Measurements from ENCODE around the gene ICAM1.

The ICAM1 gene

DNA sequence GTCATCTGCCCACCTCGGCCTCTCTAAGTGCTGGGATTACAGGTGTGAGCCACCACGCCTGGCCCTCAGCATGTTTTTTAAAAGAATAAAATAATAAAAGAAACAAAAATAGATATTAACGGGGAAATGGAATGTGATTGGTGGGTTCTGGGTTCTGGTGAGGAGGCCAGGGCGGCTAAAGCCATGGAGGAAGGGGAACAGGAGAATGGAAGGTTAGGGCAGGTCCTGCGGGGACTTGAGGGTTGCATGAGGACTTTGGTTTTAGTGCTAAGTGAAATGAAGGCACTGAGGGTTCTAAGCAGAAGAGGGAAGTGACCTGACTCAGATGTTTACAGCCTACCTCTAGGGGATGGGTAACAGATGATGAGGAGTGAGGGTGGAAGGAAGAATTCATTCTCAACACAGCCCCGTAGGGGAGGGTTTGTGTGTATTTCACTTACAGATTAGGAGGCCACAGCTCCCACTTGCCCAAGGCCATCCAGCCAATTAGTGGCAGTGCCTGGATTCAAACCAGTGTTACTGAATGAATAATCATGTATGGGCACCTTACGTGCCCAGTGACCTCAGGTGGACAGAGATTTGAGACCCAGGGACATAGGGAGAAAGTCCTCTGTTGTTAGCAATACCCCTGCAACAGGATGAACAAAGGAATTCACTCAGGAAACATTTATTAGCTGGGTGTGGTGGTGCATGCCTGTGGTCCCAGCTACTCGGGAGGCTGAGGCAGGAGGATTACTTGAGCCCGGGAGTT, 25.6 kb upstream of the ICAM1 start:
- no peak for DNase-seq

DNA sequence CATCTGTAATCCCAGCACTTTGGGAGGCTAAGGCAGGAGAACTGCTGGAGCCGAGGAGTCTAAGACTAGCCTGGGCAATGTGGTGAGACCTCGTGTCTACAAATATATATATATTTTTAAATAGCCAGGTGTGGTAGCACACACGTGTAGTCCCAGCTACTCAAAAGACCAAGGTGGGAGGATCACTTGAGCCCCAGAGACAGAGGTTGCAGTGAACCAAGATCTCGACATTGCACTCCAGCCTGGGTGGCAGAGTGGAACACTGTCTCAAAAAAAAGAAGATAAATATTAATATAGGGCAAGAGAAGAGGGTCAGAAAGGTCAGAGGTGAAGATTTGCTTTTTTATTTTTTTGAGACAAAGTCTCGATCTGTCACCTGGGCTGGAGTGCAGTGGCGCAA, 24.4 kb upstream of the ICAM1 start:
- no peak for DNase-seq

GRCh38 chr19:10251792-10252694, 18.9 kb upstream of the ICAM1 start, which contains the start of gene MRPL4:
Gene MRPL4 (plus strand): TSS chr19:10252214. CDS start chr19:10252254, 40 bp downstream.
- DNase-seq: peak; percentile 94 to 99

- no peak for DNase-seq
Observed at GRCh38 chr19:10252707-10253106, 18.2 kb upstream of the ICAM1 start.

- no peak for DNase-seq
Observed at GRCh38 chr19:10254244-10254643, 16.7 kb upstream of the ICAM1 start.

DNA sequence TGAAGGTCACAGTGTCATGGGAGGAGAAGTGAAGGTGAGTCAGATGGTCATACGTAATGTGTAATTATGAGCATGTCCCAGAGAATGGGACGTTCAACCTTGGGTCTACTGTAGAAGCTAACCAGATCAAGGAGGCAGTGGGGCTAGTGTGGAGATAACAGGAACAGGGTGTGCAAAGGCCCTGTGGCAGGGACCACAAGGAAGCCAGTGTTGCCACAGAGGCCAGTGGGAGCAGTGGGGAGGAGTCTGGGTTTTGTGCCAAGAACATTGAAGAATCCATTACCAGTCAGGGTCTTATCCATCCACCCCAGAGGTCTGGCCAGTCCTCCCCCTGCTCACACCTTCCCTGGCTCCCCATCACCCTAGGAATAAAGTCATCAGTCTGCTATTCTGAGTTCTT, 15.6 kb upstream of the ICAM1 start:
- no peak for DNase-seq

DNA sequence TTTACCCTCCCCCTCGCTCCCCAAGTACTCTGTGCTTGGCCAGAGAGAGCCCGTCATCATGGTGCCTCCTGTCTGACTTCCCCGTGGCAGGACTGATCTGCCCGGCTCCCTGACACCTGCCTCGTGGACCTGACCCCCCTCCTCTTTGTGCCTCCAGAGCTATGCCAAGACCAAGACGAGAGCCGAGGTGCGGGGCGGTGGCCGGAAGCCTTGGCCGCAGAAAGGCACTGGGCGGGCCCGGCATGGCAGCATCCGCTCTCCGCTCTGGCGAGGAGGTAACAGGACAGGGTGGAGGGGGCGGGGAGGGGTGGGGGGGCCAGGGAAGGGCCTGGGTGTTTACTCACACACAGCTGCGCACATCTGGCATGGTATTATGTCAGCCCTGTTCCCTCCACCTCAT, 14.4 kb upstream of the ICAM1 start:
- no peak for DNase-seq

- DNase-seq: no peak
Observed at GRCh38 chr19:10256970-10257615, 13.8 kb upstream of the ICAM1 start.

DNA sequence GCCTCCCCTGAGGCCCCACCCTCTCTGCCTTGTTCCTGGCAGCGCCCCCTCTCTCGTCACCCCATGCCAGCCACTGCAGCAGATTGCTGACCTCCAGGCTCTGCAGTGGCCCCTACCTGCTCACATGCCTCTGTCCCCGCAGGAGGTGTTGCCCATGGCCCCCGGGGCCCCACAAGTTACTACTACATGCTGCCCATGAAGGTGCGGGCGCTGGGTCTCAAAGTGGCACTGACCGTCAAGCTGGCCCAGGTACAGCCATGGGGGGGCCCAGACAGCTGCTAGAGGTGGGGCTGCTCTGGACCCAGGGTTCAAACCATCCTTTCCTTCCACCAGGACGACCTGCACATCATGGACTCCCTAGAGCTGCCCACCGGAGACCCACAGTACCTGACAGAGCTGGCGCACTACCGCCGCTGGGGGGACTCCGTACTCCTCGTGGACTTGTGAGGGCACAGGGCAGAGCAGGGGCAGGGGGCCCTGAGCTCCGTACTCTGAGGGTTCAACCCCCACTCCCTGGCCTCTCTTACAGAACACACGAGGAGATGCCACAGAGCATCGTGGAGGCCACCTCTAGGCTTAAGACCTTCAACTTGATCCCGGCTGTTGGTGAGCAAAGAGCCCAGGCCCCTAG, 12.7 kb upstream of the ICAM1 start:
- no peak for DNase-seq

DNA sequence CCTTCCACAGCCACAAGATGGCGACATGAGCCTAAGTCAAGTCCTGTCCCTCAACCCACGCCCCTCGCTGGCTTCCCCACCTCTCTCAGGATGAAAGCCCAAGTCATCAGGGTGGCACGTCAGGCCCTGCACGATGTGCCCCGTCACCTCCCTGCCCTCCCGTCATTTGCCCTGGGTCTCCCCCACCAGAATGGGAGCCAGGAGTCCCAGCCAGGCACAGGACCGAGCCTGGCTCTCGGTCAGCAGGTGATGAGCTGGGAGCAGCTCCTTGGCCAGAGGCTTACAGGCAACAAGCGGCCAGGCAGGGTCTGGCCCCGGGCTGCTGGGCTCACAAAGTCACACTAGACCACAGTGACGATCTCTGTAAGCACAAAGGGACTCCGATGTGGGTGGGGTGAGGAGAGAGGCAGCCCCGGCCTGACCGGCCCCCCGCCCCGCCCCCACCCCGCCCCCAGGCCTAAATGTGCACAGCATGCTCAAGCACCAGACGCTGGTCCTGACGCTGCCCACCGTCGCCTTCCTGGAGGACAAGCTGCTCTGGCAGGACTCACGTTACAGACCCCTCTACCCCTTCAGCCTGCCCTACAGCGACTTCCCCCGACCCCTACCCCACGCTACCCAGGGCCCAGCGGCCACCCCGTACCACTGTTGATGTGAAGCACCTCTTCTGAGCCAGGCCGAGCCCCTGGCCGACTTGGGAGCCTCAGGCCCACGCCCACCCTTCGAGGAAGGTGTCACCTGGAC, 11.6 kb upstream of the ICAM1 start:
- DNase-seq: peak; percentile 35 to 91

GRCh38 chr19:10260141-10260584, 10.8 kb upstream of the ICAM1 start:
- DNase-seq: no peak

GRCh38 chr19:10262771-10263170, 8.1 kb upstream of the ICAM1 start:
- no peak for DNase-seq

DNA sequence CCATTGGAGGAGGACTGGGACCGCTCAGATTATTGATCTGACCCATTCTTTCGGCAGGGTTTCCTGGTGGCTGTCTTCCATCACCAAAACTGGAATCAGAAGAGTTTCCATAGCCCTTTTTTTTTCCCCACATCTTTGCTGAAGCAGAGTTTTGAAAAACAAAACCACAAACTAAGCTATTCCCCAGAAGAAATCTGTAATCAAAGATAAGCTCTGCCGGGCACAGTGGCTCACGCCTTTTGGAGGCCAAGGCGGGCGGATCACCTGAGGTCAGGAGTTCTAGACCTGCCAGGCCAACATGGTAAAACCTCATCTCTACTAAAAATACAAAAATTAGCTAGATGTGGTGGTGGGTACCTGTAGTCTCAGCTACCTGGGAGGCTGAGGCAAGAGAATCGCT, 4.2 kb upstream of the ICAM1 start:
- no peak for DNase-seq

DNA sequence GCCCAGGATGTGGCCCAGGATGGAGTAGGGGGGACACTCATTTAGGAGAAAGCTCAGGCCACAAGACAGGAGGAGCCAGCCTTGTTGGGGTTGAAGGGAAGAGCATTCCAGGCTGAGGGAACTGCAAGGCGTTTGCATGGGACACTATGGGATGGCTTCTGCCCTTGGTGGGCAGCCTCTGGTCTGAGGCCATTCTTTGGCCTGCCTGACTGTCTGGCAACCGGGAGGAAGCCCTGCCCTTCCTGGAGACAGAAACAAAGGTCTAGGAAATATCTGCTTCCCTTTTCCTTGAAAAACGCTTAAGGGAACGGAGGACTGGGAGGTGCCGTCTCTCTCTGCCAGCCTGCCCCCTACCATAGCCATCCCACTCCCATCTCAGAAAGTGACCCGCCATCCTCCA, 2.8 kb upstream of the ICAM1 start:
- no peak for DNase-seq

DNA sequence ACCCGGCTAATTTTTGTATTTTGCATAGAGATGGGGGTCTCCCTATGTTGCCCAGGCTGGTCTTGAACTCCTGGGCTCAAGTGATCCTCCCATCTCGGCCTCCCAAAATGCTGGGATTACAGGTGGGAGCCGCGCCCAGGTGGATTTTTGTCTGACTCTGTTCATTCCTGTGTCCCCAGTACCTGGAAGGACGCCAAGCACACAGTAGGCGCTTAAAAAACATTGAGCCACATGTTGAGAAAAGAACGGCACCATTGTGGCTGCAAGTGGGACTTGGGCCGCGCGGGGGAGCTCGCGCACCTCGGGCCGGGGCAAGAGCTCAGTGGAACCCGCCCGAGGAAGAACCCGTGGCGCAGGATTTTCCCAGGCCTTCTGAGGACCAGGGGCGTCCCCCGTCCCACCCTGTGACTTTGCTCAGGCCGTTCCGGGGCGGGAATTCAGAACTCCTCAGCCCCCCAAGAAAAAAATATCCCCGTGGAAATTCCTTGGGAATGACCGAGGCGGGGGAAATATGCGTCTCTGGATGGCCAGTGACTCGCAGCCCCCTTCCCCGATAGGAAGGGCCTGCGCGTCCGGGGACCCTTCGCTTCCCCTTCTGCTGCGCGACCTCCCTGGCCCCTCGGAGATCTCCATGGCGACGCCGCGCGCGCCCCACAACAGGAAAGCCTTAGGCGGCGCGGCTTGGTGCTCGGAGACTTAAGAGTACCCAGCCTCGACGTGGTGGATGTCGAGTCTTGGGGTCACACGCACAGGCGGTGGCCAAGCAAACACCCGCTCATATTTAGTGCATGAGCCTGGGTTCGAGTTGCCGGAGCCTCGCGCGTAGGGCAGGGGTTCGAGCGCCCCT, 1.4 kb upstream of the ICAM1 start:
- DNase-seq: peak; percentile 70 to 83

GRCh38 chr19:10270180-10270615, 722 bp upstream of the ICAM1 start:
- peak; percentile 53 to 96 for DNase-seq

GRCh38 chr19:10271543-10272086, 695 bp downstream of the ICAM1 start:
- no peak for DNase-seq

DNA sequence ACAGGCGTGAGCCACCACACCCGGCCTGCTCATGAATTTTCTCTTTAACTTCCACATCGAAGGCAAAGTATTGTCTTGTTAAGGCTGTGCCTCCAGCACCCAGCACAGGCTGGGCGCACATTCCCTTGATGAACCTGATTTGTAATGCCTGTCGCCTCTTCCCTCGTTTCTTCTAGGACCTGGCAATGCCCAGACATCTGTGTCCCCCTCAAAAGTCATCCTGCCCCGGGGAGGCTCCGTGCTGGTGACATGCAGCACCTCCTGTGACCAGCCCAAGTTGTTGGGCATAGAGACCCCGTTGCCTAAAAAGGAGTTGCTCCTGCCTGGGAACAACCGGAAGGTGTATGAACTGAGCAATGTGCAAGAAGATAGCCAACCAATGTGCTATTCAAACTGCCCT, 3.7 kb downstream of the ICAM1 start:
- DNase-seq: no peak

- DNase-seq: no peak
Observed at GRCh38 chr19:10277795-10278589, 7.1 kb downstream of the ICAM1 start.

DNA sequence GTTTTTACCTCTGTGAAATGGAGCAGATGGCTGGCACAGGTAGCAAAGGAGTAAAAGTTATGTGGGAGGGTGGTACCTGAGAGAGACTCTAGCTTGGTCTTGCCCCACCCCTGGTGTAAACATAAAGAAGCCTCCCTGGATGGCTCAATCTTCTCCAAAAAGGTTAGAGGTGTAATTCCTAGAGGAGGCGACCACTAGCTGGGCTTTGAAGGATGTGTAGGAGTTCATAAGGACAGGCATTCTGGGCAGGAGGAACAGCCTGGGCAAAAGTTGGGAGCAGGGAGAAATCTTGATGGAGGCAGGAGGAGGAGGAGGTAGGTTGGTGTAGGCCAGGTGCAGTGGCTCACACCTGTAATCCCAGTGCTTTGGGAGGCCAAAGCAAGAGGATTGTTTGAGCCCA, 8.0 kb downstream of the ICAM1 start:
- no peak for DNase-seq

Data from bone marrow (tissue), 2 donors.